IMR-90 (cell line): Measurements from ENCODE around the gene ATP1B3. TPM values are rescaled to one million over a fixed set of nuclear protein-coding genes. Genes with fewer than 3 reads are reported as not detected.

Source experiments
- ATAC-seq: fragments of 200-7000 bp; cut with Tn5 transposase; 2 replicates; pipeline ENCODE4 v1.9.1; 2020; ENCODE audit warnings: low read depth, mild to moderate bottlenecking, moderate library complexity
- BruUV-seq: library from RNA; stranded (reverse); fragments of 400-500 nt; replicated peaks from 2 replicates; lab custom pipeline; 2021; lab: Mats Ljungman, UMichigan
- CTCF ChIA-PET: fragments of 300-600 bp; formaldehyde crosslinking; extraction: SDS; loops from one replicate; lab custom pipeline; 2021; ENCODE audit warnings: antibody characterized with exemption; lab: Yijun Ruan, JAX
- POLR2A ChIA-PET: fragments of 300-600 bp; sonication (Branson Sonifier 250); formaldehyde crosslinking; loops from one replicate; lab custom pipeline; 2022; ENCODE audit warnings: antibody characterized with exemption; ENCODE audit not compliant: unreplicated experiment; lab: Charles Lee
- DNase-seq: peaks from one replicate; pipeline ENCODE4 v3.0.0; 2013
- H2AFZ ChIP-seq: replicated peaks from 2 replicates; pipeline ENCODE3; 2013; ENCODE audit warnings: low read length, mild to moderate bottlenecking; ENCODE audit not compliant: poor library complexity
- H2AK5ac ChIP-seq: 2 replicates; pipeline ENCODE4 v1.6.1; 2013; ENCODE audit warnings: low read depth, low read length, inconsistent platforms
- H2AK9ac ChIP-seq: replicated peaks from 2 replicates; pipeline ENCODE3; 2013; ENCODE audit warnings: mild to moderate bottlenecking, low read depth, low read length, moderate library complexity; ENCODE audit not compliant: poor library complexity
- H2BK120ac ChIP-seq: 2 replicates; pipeline ENCODE4 v1.6.1; 2013; ENCODE audit warnings: low read depth, low read length, inconsistent platforms
- H2BK15ac ChIP-seq: 3 replicates; pipeline ENCODE4 v1.6.1; 2013; ENCODE audit warnings: low read depth, low read length, inconsistent platforms
- H2BK20ac ChIP-seq: 2 replicates; pipeline ENCODE4 v1.6.1; 2013; ENCODE audit warnings: low read depth, mild to moderate bottlenecking, inconsistent platforms, low read length, moderate library complexity
- H2BK5ac ChIP-seq: 2 replicates; pipeline ENCODE4 v1.6.1; 2013; ENCODE audit warnings: mild to moderate bottlenecking, low read depth, low read length, inconsistent platforms; ENCODE audit not compliant: poor library complexity, severe bottlenecking
- H3K14ac ChIP-seq: replicated peaks from 2 replicates; pipeline ENCODE4 v1.6.1; 2013; ENCODE audit warnings: low read depth, low read length, inconsistent platforms
- H3K18ac ChIP-seq: 2 replicates; pipeline ENCODE4 v1.6.1; 2013; ENCODE audit warnings: low read depth, low read length, control low read depth
- H3K23ac ChIP-seq: 2 replicates; pipeline ENCODE4 v1.6.1; 2013; ENCODE audit warnings: low read depth, low read length, inconsistent platforms
- H3K27ac ChIP-seq: 2 replicates; pipeline ENCODE4 v1.5.1; 2013; ENCODE audit warnings: mild to moderate bottlenecking, control low read depth, low read length; ENCODE audit not compliant: insufficient read depth
- H3K27me3 ChIP-seq: 2 replicates; pipeline ENCODE4 v1.6.1; 2013; ENCODE audit warnings: low read length; ENCODE audit not compliant: control insufficient read depth, insufficient read depth
- H3K36me3 ChIP-seq: 2 replicates; pipeline ENCODE4 v1.6.1; 2013; ENCODE audit warnings: low read length, mixed read lengths; ENCODE audit not compliant: control insufficient read depth, insufficient read depth
- H3K4ac ChIP-seq: 2 replicates; pipeline ENCODE4 v1.6.1; 2013; ENCODE audit warnings: low read depth, low read length, inconsistent platforms
- H3K4me1 ChIP-seq: 2 replicates; pipeline ENCODE4 v1.6.1; 2013; ENCODE audit warnings: low read length, mixed read lengths; ENCODE audit not compliant: control insufficient read depth, insufficient read depth
- H3K4me2 ChIP-seq: 2 replicates; pipeline ENCODE4 v1.6.1; 2013; ENCODE audit warnings: low read depth, mild to moderate bottlenecking, control low read depth, low read length, moderate library complexity
- H3K4me3 ChIP-seq: 2 replicates; pipeline ENCODE4 v1.5.1; 2013; ENCODE audit warnings: low read depth, mild to moderate bottlenecking, control low read depth, low read length, moderate library complexity; ENCODE audit not compliant: insufficient read depth
- H3K56ac ChIP-seq: 2 replicates; pipeline ENCODE4 v1.6.1; 2013; ENCODE audit warnings: low read length, inconsistent platforms; ENCODE audit not compliant: insufficient read depth; ENCODE audit errors: extremely low read depth
- H3K79me1 ChIP-seq, 2 experiments: 2 replicates each; pipeline ENCODE4 v1.6.1; 2013; ENCODE audit warnings: low read length in 2 of 2, inconsistent platforms in 1 of 2, low read depth in 1 of 2
- H3K9ac ChIP-seq: 2 replicates; pipeline ENCODE4 v1.6.1; 2013; ENCODE audit warnings: low read depth, low read length, control low read depth
- H3K9me1 ChIP-seq: 2 replicates; pipeline ENCODE4 v1.6.1; 2013; ENCODE audit warnings: low read length, inconsistent platforms; ENCODE audit not compliant: insufficient read depth
- H3K9me3 ChIP-seq: 2 replicates; pipeline ENCODE4 v1.6.1; 2013; ENCODE audit warnings: low read length; ENCODE audit not compliant: control insufficient read depth, insufficient read depth
- H4K20me1 ChIP-seq: 2 replicates; pipeline ENCODE4 v1.6.1; 2013; ENCODE audit warnings: low read length, inconsistent platforms; ENCODE audit not compliant: insufficient read depth
- H4K5ac ChIP-seq: 2 replicates; pipeline ENCODE4 v1.6.1; 2013; ENCODE audit warnings: mild to moderate bottlenecking, low read depth, low read length, control low read depth
- H4K8ac ChIP-seq, 2 experiments: 2 replicates each; pipeline ENCODE4 v1.6.1; 2013; ENCODE audit warnings: low read depth in 2 of 2, low read length in 2 of 2, control low read depth in 1 of 2, inconsistent platforms in 1 of 2
- H4K91ac ChIP-seq: 2 replicates; pipeline ENCODE4 v1.6.1; 2013; ENCODE audit warnings: low read depth, low read length, inconsistent platforms; ENCODE audit not compliant: insufficient read depth
- FOS ChIP-seq: fragments of 150-350 bp; IDR thresholded peaks from 2 replicates; pipeline ENCODE4 v1.6.1; 2016; ENCODE audit warnings: low read depth, low read length
- NFE2L2 ChIP-seq: fragments of 150-350 bp; IDR thresholded peaks from 2 replicates; pipeline ENCODE4 v1.6.1; 2016; ENCODE audit warnings: low read depth, mild to moderate bottlenecking, low read length
- RAD21 ChIP-seq: IDR thresholded peaks from 2 replicates; pipeline ENCODE4 v1.6.1; 2012; ENCODE audit warnings: low read length, improper control_type of control experiment
- WGBS, 2 experiments: methylation state at CpG; one replicate each; pipeline versions ENCODE4 v1.1.5 to v1.1.7; 2013; ENCODE audit warnings: missing lambda C conversion rate in 2 of 2; ENCODE audit not compliant: insufficient read length in 1 of 2; ENCODE audit errors: extremely low coverage in 2 of 2; 5-methylcytosine and 5-hydroxymethylcytosine counted together
- dilution Hi-C: fragments of 300-500 bp; cut with HindIII; formaldehyde crosslinking; loops from one replicate; pipeline ENCODE4 v1.14.3; 2018; ENCODE audit warnings: low sequenced_read_pairs; ENCODE audit not compliant: unreplicated experiment
- in situ Hi-C: fragments of 300-500 bp; cut with MboI; formaldehyde crosslinking; loops from 3 replicates; pipeline ENCODE4 v1.14.3; 2019; ENCODE audit warnings: low sequenced_read_pairs, inconsistent platforms, mixed read lengths
- intact Hi-C: fragments of 100-400 bp; cut with micrococcal nuclease; formaldehyde crosslinking; loops from 2 replicates; pipeline ENCODE4 v1.10.0; 2022
- polyA plus RNA-seq, 3 experiments: library from polyadenylated mRNA; depleted of rRNA; stranded (reverse); fragments of >200 nt; gene quantifications; 2 replicates each; pipeline ENCODE4 v1.2.3, GENCODE V29; 2012; ENCODE audit warnings: low replicate concordance in 1 of 3
- total RNA-seq: library from RNA; depleted of rRNA; stranded (reverse); fragments of >200 nt; gene quantifications from 2 replicates; pipeline ENCODE4 v1.2.3, GENCODE V29; 2012

The ATP1B3 gene
- total and polyA plus RNA-seq, 2 of the 4 experiments (the other 2 are of a cell fraction) = 64.3 to 126 TPM

- Histone ChIP-seq H3K56ac (no peak overlapping the region), H2AK9ac (no peak overlapping the region), H3K4ac (no peak overlapping the region), H2BK120ac (no peak overlapping the region), H4K91ac (no peak overlapping the region), H3K9ac (no peak overlapping the region), H2BK5ac (peak overlapping the region; percentile 20), H2BK15ac (no peak overlapping the region), H2AFZ (no peak overlapping the region), H3K36me3 (peaks cover 15% of the 10 kb centered on the region), H2BK20ac (no peak overlapping the region), H3K27me3 (no peaks in the 10 kb centered on the region), H4K5ac (no peak overlapping the region), H3K9me3 (no peaks in the 10 kb centered on the region), H3K4me1 (peaks cover 2% of the 10 kb centered on the region), H3K27ac (no peak overlapping the region), H2AK5ac (no peak overlapping the region), H3K14ac (no peak overlapping the region), H3K4me3 (no peak overlapping the region), H3K9me1 (peaks cover 5% of the 10 kb centered on the region; the same call in 1 of the 2 replicates), H4K8ac (no peak overlapping the region; a peak in 1 of 4 replicates), H3K18ac (no peak overlapping the region), H3K23ac (0 out of 2 replicates have a peak overlapping the region, but pooled peaks have one; percentile 16), H3K79me1 (peaks cover 6 to 18% of the 10 kb centered on the region in 2 experiments), H3K4me2 (no peak overlapping the region), H4K20me1 (no peaks in the 10 kb centered on the region; the same call in 1 of the 2 replicates)
- intact Hi-C loops (loop anchor here (5.0 kb wide), 1 partner anchor 337 kb away; no protein-coding TSS in a partner anchor), in situ Hi-C loops (loop anchor here (10.0 kb wide), 1 partner anchor 320 kb away; no protein-coding TSS in a partner anchor), dilution Hi-C loops (no loop called here)
- BruUV-seq = no TSS peak
- 81% methylated on average over 2 of the region's 4 CpGs; no CpG with 5 or more reads in 1 of the 2 experiments for WGBS, 2 experiments
- POLR2A ChIA-PET = no interaction called here
- DNase-seq (peak; percentile 23), ATAC-seq (peak; percentile 15; the same call in 1 of the 2 replicates)
- TF ChIP-seq NFE2L2 = no peak
- no peak for TF ChIP-seq RAD21
- TF ChIP-seq FOS = no peak
- CTCF ChIA-PET = interaction anchor here (0.9 to 1.5 kb wide), 2 partner anchors 16 to 39 kb away, joined by 4 to 5 read pairs; no protein-coding TSS in a partner anchor
These were observed 37.9 kb downstream of the ATP1B3 start for GRCh38 chr3:141914311-141914710.
